PC-9 (cell line): ENCODE measurements around the gene KCNH8. TPM values are rescaled to one million over a fixed set of nuclear protein-coding genes. Genes with fewer than 3 reads are reported as not detected.

ENCODE experiments used
- BruUV-seq: library from RNA; stranded (reverse); fragments of 400-500 nt; replicated peaks from 2 replicates; lab custom pipeline; 2021; lab: Mats Ljungman, UMichigan
- CTCF ChIA-PET: fragments of 300-600 bp; sonication (Branson Sonifier 250); formaldehyde crosslinking; loops from one replicate; lab custom pipeline; 2022; ENCODE audit warnings: antibody characterized with exemption; lab: Charles Lee
- POLR2A ChIA-PET: fragments of 300-600 bp; sonication (Branson Sonifier 250); formaldehyde crosslinking; loops from one replicate; lab custom pipeline; 2022; ENCODE audit warnings: antibody characterized with exemption; ENCODE audit not compliant: unreplicated experiment; lab: Charles Lee
- DNase-seq, 2 experiments: peaks; one replicate each; pipeline versions ENCODE4 v3.0.0 to v3.0.0-alpha.2; 2015 to 2022; ENCODE audit warnings: mixed read lengths in 1 of 2
- H2AFZ ChIP-seq: fragments of 200-600 bp; sonication (generic); 2 replicates; pipeline ENCODE4 v1.8.1; 2017; ENCODE audit warnings: antibody characterized with exemption
- H3F3A ChIP-seq: fragments of 200-600 bp; sonication (generic); 2 replicates; pipeline ENCODE4 v1.8.1; 2017; ENCODE audit warnings: antibody characterized with exemption, mild to moderate bottlenecking, low read depth; ENCODE audit not compliant: insufficient read depth
- H3K27ac ChIP-seq: fragments of 200-600 bp; sonication (generic); 2 replicates; pipeline ENCODE4 v1.6.1; 2016; ENCODE audit warnings: mixed run types
- H3K27me3 ChIP-seq: fragments of 200-600 bp; sonication (generic); 2 replicates; pipeline ENCODE4 v1.6.1; 2016; ENCODE audit warnings: low read depth, mixed run types; ENCODE audit not compliant: insufficient read depth
- H3K36me3 ChIP-seq: fragments of 200-600 bp; sonication (generic); 2 replicates; pipeline ENCODE4 v1.6.1; 2016; ENCODE audit warnings: low read depth, mixed run types
- H3K4me1 ChIP-seq: fragments of 200-600 bp; sonication (generic); replicated peaks from 2 replicates; pipeline ENCODE4 v1.6.1; 2016; ENCODE audit warnings: mixed run types; ENCODE audit not compliant: insufficient read depth
- H3K4me2 ChIP-seq: fragments of 200-600 bp; sonication (generic); 2 replicates; pipeline ENCODE4 v1.6.1; 2017; ENCODE audit warnings: mixed run types
- H3K4me3 ChIP-seq: fragments of 200-600 bp; sonication (generic); 2 replicates; pipeline ENCODE4 v1.6.1; 2016; ENCODE audit warnings: mixed run types
- H3K79me2 ChIP-seq: fragments of 200-600 bp; sonication (generic); 2 replicates; pipeline ENCODE4 v1.6.1; 2017; ENCODE audit warnings: low read depth, mixed run types
- H3K9me2 ChIP-seq: fragments of 200-600 bp; sonication (generic); 2 replicates; pipeline ENCODE4 v1.8.1; 2017; ENCODE audit warnings: mild to moderate bottlenecking; ENCODE audit not compliant: insufficient read depth
- H3K9me3 ChIP-seq: fragments of 200-600 bp; sonication (generic); 2 replicates; pipeline ENCODE4 v1.8.1; 2016; ENCODE audit warnings: low read depth; ENCODE audit not compliant: insufficient read depth
- H4K20me1 ChIP-seq: fragments of 200-600 bp; sonication (generic); 2 replicates; pipeline ENCODE4 v1.8.1; 2017; ENCODE audit not compliant: insufficient read depth
- EZH2 ChIP-seq: fragments of 200-600 bp; sonication (generic); IDR thresholded peaks from 2 replicates; pipeline ENCODE4 v1.8.0; 2017; ENCODE audit warnings: antibody characterized with exemption, low read depth
- intact Hi-C: fragments of 100-400 bp; cut with micrococcal nuclease; formaldehyde crosslinking; loops from one replicate; pipeline ENCODE4 v1.10.0; 2022; ENCODE audit not compliant: unreplicated experiment
- total RNA-seq: library from RNA; stranded (reverse); gene quantifications from 2 replicates; pipeline ENCODE4 v1.2.3, GENCODE V29; 2021
- TF ChIP-seq, protein P1 (sequence below): fragments of 200-600 bp; sonication (generic); conservative IDR thresholded peaks from 2 replicates; pipeline ENCODE4 v1.6.1; 2017; ENCODE audit warnings: mixed run types, antibody characterized with exemption, mild to moderate bottlenecking, moderate library complexity

Gene KCNH8
- total RNA-seq, 1 experiment from 2014 or later: 0.63 TPM

DNA sequence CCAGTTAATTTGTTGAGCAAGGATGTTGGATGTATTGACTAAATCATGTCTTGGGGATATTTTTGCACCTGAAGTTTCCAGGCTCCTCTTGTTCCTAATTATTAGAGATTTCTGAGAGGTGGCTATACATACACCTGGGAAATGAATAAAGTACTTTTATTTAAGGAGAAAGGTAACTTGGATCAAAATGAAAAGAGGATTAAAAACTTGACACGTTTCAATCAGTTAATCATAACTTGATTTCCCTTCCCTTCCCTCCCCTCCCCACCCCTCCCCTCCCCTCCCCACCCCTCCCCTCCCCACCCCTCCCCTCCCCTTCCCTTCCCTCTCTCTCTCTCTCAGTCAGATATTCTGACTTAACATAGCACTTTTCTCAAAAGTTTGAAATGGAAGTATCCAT, 126.3 kb downstream of the KCNH8 start:
- Histone ChIP-seq H3K4me3 (no peak overlapping the region), H3K27ac (no peak overlapping the region), H3K36me3 (no peaks in the 10 kb centered on the region), H3K27me3 (no peaks in the 10 kb centered on the region), H3F3A (no peaks in the 10 kb centered on the region), H4K20me1 (peaks cover 6% of the 10 kb centered on the region; the same call in 1 of the 2 replicates), H2AFZ (no peak overlapping the region), H3K4me2 (no peak overlapping the region), H3K79me2 (no peaks in the 10 kb centered on the region), H3K4me1 (no peaks in the 10 kb centered on the region), H3K9me2 (no peaks in the 10 kb centered on the region), H3K9me3 (no peaks in the 10 kb centered on the region)
- BruUV-seq: no TSS peak
- no peak for TF ChIP-seq EZH2
- TF ChIP-seq, protein P1, sequence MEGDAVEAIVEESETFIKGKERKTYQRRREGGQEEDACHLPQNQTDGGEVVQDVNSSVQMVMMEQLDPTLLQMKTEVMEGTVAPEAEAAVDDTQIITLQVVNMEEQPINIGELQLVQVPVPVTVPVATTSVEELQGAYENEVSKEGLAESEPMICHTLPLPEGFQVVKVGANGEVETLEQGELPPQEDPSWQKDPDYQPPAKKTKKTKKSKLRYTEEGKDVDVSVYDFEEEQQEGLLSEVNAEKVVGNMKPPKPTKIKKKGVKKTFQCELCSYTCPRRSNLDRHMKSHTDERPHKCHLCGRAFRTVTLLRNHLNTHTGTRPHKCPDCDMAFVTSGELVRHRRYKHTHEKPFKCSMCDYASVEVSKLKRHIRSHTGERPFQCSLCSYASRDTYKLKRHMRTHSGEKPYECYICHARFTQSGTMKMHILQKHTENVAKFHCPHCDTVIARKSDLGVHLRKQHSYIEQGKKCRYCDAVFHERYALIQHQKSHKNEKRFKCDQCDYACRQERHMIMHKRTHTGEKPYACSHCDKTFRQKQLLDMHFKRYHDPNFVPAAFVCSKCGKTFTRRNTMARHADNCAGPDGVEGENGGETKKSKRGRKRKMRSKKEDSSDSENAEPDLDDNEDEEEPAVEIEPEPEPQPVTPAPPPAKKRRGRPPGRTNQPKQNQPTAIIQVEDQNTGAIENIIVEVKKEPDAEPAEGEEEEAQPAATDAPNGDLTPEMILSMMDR: no peak
- no peak for DNase-seq
- intact Hi-C loops: no loop called here
- ChIA-PET POLR2A (no interaction called here), CTCF (no interaction called here)

DNA sequence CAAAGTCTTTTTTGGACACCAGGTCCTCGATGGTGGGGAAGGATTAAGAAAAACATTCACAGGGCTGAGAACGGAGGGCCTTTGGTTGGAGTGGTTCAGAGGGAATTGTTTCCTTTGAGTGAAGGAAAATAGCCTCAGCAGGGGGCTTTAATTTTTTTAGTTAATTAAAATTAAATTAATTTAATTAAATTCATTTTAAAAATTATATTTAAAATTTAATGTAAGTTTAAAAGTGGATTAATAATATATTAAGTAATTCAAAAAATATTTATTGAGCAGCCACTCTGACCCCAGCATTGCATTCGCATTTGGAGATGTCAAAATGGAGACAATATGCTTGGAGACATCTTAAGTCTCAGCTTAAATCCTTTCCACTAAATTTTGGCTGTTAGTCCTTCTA, 136.7 kb downstream of the KCNH8 start:
- Histone ChIP-seq H3K9me3 (no peaks in the 10 kb centered on the region), H2AFZ (no peak overlapping the region), H3K4me3 (no peak overlapping the region), H3K4me1 (no peaks in the 10 kb centered on the region), H3K27ac (no peak overlapping the region), H3F3A (no peaks in the 10 kb centered on the region), H3K27me3 (no peaks in the 10 kb centered on the region), H3K4me2 (no peak overlapping the region), H3K9me2 (no peaks in the 10 kb centered on the region), H3K79me2 (no peaks in the 10 kb centered on the region), H3K36me3 (no peaks in the 10 kb centered on the region), H4K20me1 (no peaks in the 10 kb centered on the region)
- no peak for DNase-seq
- intact Hi-C loops: no loop called here
- no TSS peak for BruUV-seq
- ChIA-PET POLR2A (no interaction called here), CTCF (no interaction called here)
- no peak for TF ChIP-seq EZH2
- TF ChIP-seq, protein P1: no peak

DNA sequence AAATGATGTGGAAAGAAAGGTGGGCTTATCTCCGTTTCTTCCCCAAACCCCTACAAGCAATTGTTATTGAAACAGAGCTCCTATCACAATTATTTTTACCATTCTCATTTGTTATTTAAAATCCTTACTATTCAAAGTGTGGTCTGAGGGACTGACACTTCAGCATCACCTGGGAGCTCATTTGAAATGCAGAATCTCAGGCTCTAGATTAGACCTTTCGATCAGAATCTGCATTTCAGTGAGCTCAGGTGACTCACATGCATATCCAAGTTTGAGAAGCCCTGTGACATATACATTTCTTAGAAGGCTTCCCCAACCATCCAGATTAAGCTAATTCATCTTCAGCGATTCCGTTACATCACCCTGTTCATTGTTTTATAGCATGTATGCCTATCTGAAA, 145.0 kb downstream of the KCNH8 start:
- H3K4me1 ChIP-seq: no peaks in the 10 kb centered on the region
- no peak overlapping the region for H2AFZ ChIP-seq
- no peaks in the 10 kb centered on the region for H3K9me2 ChIP-seq
- H3K27ac ChIP-seq: no peak overlapping the region
- H3K9me3 ChIP-seq: no peaks in the 10 kb centered on the region
- no peaks in the 10 kb centered on the region for H4K20me1 ChIP-seq
- POLR2A ChIA-PET: no interaction called here
- TF ChIP-seq, protein P1: no peak
- TF ChIP-seq EZH2: no peak
- no peaks in the 10 kb centered on the region for H3K36me3 ChIP-seq
- no peak overlapping the region for H3K4me2 ChIP-seq
- H3K27me3 ChIP-seq: no peaks in the 10 kb centered on the region
- CTCF ChIA-PET: no interaction called here
- H3K4me3 ChIP-seq: no peak overlapping the region
- H3F3A ChIP-seq: no peaks in the 10 kb centered on the region
- DNase-seq: no peak
- H3K79me2 ChIP-seq: no peaks in the 10 kb centered on the region
- intact Hi-C loops: no loop called here
- no TSS peak for BruUV-seq
